HepG2 (cell line): ENCODE data around the gene HES2. TPM values are rescaled to one million over a fixed set of nuclear protein-coding genes. Genes with fewer than 3 reads are reported as not detected.
"Not testable (repeated sequence)": the region's sequence is repeated elsewhere in the genome, so short reads cannot be mapped to it uniquely, and the experiment has no call there.

Source experiments
- ATAC-seq: fragments of 200-7000 bp; cut with Tn5 transposase; 3 replicates; pipeline ENCODE4 v1.9.1; 2020; ENCODE audit warnings: mild to moderate bottlenecking, moderate library complexity
- BruUV-seq: library from RNA; stranded (reverse); fragments of 400-500 nt; replicated peaks from 2 replicates; lab custom pipeline; 2021; lab: Mats Ljungman, UMichigan
- CTCF ChIA-PET: fragments of 300-600 bp; formaldehyde crosslinking; extraction: SDS; loops from one replicate; lab custom pipeline; 2021; ENCODE audit warnings: low total read pairs, inconsistent platforms, low intra/inter-chr PET ratio; lab: Yijun Ruan, JAX
- POLR2A ChIA-PET: fragments of 350-600 bp; sonication (Branson Sonifier 250); formaldehyde crosslinking; loops from one replicate; lab custom pipeline; 2020; ENCODE audit warnings: antibody characterized with exemption, inconsistent platforms; lab: Yijun Ruan, JAX
- DNase-seq: peaks from one replicate; pipeline ENCODE4 v3.0.0-alpha.2; 2015; ENCODE audit warnings: low spot score
- FAIRE-seq: peaks from 3 replicates; lab custom pipeline; 2011; peaks lifted over from hg19 to GRCh38; lab: Jason Lieb, UNC
- H2AFZ ChIP-seq: one replicate; pipeline ENCODE4 v1.6.1; 2011; ENCODE audit warnings: low read length, inconsistent platforms
- H3K27ac ChIP-seq: fragments of 300-600 bp; 3 replicates; pipeline ENCODE4 v1.8.0; 2011; ENCODE audit warnings: mixed run types, mild to moderate bottlenecking, mixed read lengths, low read length, inconsistent platforms; ENCODE audit not compliant: insufficient read depth; ENCODE audit errors: extremely low read length
- H3K27me3 ChIP-seq, 2 experiments: fragments of 200-600 bp in 1 of 2; 2 replicates in 1 of 2; 3 replicates in 1 of 2; pipeline versions ENCODE4 v1.6.0 to v1.8.0; 2011; ENCODE audit warnings: low read length in 2 of 2, mild to moderate bottlenecking in 2 of 2, moderate library complexity in 2 of 2, inconsistent platforms in 1 of 2; ENCODE audit not compliant: insufficient read depth in 2 of 2, control insufficient read depth in 1 of 2
- H3K36me3 ChIP-seq, 2 experiments: fragments of 200-600 bp in 1 of 2; replicated peaks in 1 of 2; 2 replicates in 1 of 2; 3 replicates in 1 of 2; pipeline versions ENCODE4 v1.5.1 to v1.8.0; 2011; ENCODE audit warnings: low read length in 2 of 2, inconsistent platforms in 1 of 2; ENCODE audit not compliant: insufficient read depth in 2 of 2, control insufficient read depth in 1 of 2
- H3K4me1 ChIP-seq: 2 replicates; pipeline ENCODE4 v1.5.1; 2012; ENCODE audit warnings: low read length, inconsistent platforms; ENCODE audit not compliant: insufficient read depth
- H3K4me2 ChIP-seq: 2 replicates; pipeline ENCODE4 v1.6.0; 2011; ENCODE audit warnings: low read depth, low read length, inconsistent platforms
- H3K4me3 ChIP-seq, 3 experiments: fragments of 200-600 bp in 1 of 3; sonication (generic), shearing (Covaris generic) in 1 of 3; replicated peaks in 1 of 3; 2 replicates each; pipeline ENCODE4 v1.5.1; 2011 to 2016; ENCODE audit warnings: low read length in 3 of 3, inconsistent platforms in 2 of 3, low read depth in 2 of 3, mild to moderate bottlenecking in 2 of 3, control low read depth in 1 of 3, mixed read lengths in 1 of 3; ENCODE audit not compliant: insufficient read depth in 1 of 3
- H3K79me2 ChIP-seq: one replicate; pipeline ENCODE4 v1.6.1; 2011; ENCODE audit warnings: low read length, inconsistent platforms; ENCODE audit not compliant: insufficient read depth
- H3K9ac ChIP-seq: 2 replicates; pipeline ENCODE4 v1.6.0; 2011; ENCODE audit warnings: mild to moderate bottlenecking, low read depth, low read length, inconsistent platforms; ENCODE audit not compliant: insufficient read depth
- H3K9me3 ChIP-seq: 2 replicates; pipeline ENCODE4 v1.5.1; 2012; ENCODE audit warnings: mild to moderate bottlenecking, low read length
- H4K20me1 ChIP-seq: 2 replicates; pipeline ENCODE4 v1.6.0; 2011; ENCODE audit warnings: inconsistent platforms, mild to moderate bottlenecking, low read length, moderate library complexity; ENCODE audit not compliant: insufficient read depth
- AGO2 ChIP-seq: fragments of 200-400 bp; formaldehyde crosslinking; optimal IDR thresholded peaks from 2 replicates; pipeline ENCODE3; 2017; ENCODE audit warnings: mild to moderate bottlenecking, low read depth, low read length, moderate library complexity
- RBFOX2 ChIP-seq: fragments of 200-400 bp; formaldehyde crosslinking; IDR thresholded peaks from 2 replicates; pipeline ENCODE4 v1.6.1; 2017; ENCODE audit warnings: low read depth, mild to moderate bottlenecking, low read length
- ZBTB38 ChIP-seq: sonication (generic); formaldehyde crosslinking; IDR thresholded peaks from 2 replicates; pipeline ENCODE4 v1.5.1; 2020; ENCODE audit warnings: mild to moderate bottlenecking, missing genetic modification reagents
- WGBS: methylation state at CpG from one replicate; pipeline ENCODE4 v1.1.6; 2017; ENCODE audit warnings: low lambda C conversion rate; 5-methylcytosine and 5-hydroxymethylcytosine counted together
- in situ Hi-C: cut with HindIII; loops from 2 replicates; pipeline ENCODE4 v1.10.0; 2017; ENCODE audit warnings: low pct_unique_long_range_greater_than_20kb; ENCODE audit not compliant: extremely low pct_ligation_motif_present
- intact Hi-C: fragments of 100-400 bp; cut with micrococcal nuclease; formaldehyde crosslinking; loops from one replicate; pipeline ENCODE4 v1.10.0; 2022; ENCODE audit not compliant: unreplicated experiment
- polyA plus RNA-seq, 8 experiments: library from polyadenylated mRNA; depleted of rRNA in 3 of 8; stranded (reverse) in 7 of 8; unstranded in 1 of 8; fragments of >200 nt; fragmentation: Illumina TruSeq in 4 of 8; extraction: Trizol in 4 of 8; gene quantifications; 2 replicates each; pipeline versions ENCODE4 v1.2.1 to v1.2.3, GENCODE V29; 2011 to 2016; ENCODE audit warnings: low read depth in 4 of 8, missing spikeins in 1 of 8, mixed read lengths in 1 of 8; ENCODE audit not compliant: insufficient read depth in 1 of 8
- total RNA-seq, 5 experiments: library from RNA; depleted of rRNA; stranded (reverse); fragments of >200 nt; fragmentation: Illumina TruSeq; extraction: Trizol; gene quantifications; 2 replicates each; pipeline ENCODE4 v1.2.3, GENCODE V29; 2016; ENCODE audit warnings: low read depth in 1 of 5
- TF ChIP-seq, protein P1 (sequence below): sonication (generic); formaldehyde crosslinking; IDR thresholded peaks from 2 replicates; pipeline ENCODE4 v1.5.1; 2020; ENCODE audit warnings: mild to moderate bottlenecking, missing genetic modification reagents, moderate library complexity
- TF ChIP-seq, protein P2 (sequence below): sonication (generic); formaldehyde crosslinking; IDR thresholded peaks from 2 replicates; pipeline ENCODE4 v1.4.0; 2020; ENCODE audit warnings: missing genetic modification reagents

HES2 gene
- total and polyA plus RNA-seq, 2 of the 13 experiments (the other 11 are each of a cell fraction or from before 2014, with no cell fraction given), result 0.11 to 0.17 TPM

DNA sequence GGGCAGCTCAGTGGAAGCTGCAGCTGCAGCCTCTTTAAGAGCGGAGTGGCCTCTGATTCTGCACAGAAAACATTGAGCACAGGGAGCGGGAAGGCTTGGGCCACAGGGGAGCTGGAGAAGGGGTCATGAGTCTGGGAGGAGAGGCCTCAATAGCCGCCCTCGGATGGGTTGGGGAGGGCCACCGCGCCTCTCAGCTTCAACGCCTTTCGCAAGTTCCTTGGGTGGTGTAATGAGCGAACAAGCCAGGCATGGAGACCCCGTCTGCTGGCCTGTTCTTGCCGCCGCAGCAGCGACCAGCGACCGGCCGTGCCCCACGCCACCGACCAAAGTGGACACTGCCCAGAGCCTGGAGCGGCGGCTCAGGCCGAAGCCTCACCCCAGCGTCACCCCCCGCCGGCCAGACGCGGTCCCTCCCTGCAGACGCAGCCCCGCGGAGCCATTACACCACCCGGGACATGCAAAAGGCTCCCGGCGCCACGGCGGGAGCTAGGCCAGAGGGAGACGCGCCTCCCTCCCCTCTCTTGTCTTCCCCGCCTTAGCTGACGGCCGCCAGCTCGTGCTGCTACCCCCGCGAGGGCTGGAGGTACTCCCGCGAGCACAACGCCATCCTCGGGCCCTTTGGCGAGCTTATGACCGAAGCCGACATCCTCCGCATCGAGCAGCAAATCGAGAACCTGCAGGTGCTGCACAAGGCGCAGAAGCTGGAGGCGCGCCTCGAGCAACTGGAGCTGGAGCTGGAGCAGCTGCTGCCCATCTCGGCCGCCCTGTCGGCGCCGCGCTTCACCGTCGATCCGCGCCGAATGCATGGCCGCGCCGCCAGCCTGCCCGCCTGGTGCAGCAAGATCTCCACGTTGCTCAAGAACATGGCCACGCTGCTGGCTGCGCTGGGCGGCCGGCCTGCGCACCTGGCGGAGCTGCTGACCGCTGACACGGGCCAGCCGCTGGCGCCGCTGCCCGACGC lies 34.5 kb upstream of the HES2 start:
- DNase-seq, H3K4me3 ChIP-seq, intact Hi-C loops, CTCF ChIA-PET, H3K9me3 ChIP-seq, BruUV-seq, H3K9ac ChIP-seq, H2AFZ ChIP-seq, H3K27me3 ChIP-seq, FAIRE-seq, in situ Hi-C loops, H3K27ac ChIP-seq, ATAC-seq, H3K4me2 ChIP-seq: not testable (repeated sequence)
- POLR2A ChIA-PET, result interaction anchor here (0.9 kb wide), 1 partner anchor 9 kb away, joined by 3 read pairs; no protein-coding TSS in a partner anchor
- WGBS, result 98% methylated on average over 35 of the region's 85 CpGs
- Histone ChIP-seq H3K36me3 (peaks cover 11 to 13% of the 10 kb centered on the region in 2 experiments; a peak in 3 of 5 replicates), H3K79me2 (peaks cover 21% of the 10 kb centered on the region), H3K4me1 (peaks cover 37% of the 10 kb centered on the region), H4K20me1 (peaks cover 17% of the 10 kb centered on the region; the same call in 1 of the 2 replicates)
- peak; percentile 95 for TF ChIP-seq ZBTB38 (CRISPR knock-in tag)
- TF ChIP-seq, protein P1, sequence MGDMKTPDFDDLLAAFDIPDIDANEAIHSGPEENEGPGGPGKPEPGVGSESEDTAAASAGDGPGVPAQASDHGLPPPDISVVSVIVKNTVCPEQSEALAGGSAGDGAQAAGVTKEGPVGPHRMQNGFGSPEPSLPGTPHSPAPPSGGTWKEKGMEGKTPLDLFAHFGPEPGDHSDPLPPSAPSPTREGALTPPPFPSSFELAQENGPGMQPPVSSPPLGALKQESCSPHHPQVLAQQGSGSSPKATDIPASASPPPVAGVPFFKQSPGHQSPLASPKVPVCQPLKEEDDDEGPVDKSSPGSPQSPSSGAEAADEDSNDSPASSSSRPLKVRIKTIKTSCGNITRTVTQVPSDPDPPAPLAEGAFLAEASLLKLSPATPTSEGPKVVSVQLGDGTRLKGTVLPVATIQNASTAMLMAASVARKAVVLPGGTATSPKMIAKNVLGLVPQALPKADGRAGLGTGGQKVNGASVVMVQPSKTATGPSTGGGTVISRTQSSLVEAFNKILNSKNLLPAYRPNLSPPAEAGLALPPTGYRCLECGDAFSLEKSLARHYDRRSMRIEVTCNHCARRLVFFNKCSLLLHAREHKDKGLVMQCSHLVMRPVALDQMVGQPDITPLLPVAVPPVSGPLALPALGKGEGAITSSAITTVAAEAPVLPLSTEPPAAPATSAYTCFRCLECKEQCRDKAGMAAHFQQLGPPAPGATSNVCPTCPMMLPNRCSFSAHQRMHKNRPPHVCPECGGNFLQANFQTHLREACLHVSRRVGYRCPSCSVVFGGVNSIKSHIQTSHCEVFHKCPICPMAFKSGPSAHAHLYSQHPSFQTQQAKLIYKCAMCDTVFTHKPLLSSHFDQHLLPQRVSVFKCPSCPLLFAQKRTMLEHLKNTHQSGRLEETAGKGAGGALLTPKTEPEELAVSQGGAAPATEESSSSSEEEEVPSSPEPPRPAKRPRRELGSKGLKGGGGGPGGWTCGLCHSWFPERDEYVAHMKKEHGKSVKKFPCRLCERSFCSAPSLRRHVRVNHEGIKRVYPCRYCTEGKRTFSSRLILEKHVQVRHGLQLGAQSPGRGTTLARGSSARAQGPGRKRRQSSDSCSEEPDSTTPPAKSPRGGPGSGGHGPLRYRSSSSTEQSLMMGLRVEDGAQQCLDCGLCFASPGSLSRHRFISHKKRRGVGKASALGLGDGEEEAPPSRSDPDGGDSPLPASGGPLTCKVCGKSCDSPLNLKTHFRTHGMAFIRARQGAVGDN, result peak; percentile 27; the same call in 1 of the 2 replicates
- TF ChIP-seq, protein P2, sequence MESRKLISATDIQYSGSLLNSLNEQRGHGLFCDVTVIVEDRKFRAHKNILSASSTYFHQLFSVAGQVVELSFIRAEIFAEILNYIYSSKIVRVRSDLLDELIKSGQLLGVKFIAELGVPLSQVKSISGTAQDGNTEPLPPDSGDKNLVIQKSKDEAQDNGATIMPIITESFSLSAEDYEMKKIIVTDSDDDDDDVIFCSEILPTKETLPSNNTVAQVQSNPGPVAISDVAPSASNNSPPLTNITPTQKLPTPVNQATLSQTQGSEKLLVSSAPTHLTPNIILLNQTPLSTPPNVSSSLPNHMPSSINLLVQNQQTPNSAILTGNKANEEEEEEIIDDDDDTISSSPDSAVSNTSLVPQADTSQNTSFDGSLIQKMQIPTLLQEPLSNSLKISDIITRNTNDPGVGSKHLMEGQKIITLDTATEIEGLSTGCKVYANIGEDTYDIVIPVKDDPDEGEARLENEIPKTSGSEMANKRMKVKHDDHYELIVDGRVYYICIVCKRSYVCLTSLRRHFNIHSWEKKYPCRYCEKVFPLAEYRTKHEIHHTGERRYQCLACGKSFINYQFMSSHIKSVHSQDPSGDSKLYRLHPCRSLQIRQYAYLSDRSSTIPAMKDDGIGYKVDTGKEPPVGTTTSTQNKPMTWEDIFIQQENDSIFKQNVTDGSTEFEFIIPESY (CRISPR knock-in tag), result 0 out of 2 replicates have a peak, but pooled peaks have one; percentile 18
- TF ChIP-seq AGO2, result peak; percentile 34
- peak; percentile 79 for TF ChIP-seq RBFOX2
